Stimulated activated CD4-positive, alpha-beta T cell treated with anti-CD3 and anti-CD28 coated beads, Interleukin-15, amount 100 ng/mL, for 24 hours (primary cell): ENCODE data around the gene NDUFS3.

Experiments used
- DNase-seq: peaks from one replicate; pipeline ENCODE4 v3.0.0-alpha.2; 2020

The NDUFS3 gene

DNA sequence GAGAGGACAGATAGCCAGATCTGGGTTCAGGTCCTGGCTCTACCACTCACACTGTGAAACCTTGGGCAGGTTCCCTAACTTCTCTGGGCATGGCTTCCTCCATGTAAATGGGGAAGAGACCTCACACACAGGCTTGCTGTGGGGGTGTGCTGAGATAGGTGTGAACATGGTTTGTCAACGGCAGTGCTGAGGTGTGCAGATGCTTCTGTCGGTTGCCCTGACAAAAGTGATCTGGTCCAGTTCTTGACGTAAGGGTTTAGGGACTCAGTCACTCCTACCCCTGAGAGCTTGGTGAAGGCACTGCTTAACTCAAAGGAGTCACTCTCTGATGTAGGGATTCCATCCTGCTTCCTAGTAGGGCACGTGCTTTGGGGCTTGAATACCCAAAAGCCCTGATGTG lies 13.4 kb downstream of the NDUFS3 start:
- no peak for DNase-seq

DNA sequence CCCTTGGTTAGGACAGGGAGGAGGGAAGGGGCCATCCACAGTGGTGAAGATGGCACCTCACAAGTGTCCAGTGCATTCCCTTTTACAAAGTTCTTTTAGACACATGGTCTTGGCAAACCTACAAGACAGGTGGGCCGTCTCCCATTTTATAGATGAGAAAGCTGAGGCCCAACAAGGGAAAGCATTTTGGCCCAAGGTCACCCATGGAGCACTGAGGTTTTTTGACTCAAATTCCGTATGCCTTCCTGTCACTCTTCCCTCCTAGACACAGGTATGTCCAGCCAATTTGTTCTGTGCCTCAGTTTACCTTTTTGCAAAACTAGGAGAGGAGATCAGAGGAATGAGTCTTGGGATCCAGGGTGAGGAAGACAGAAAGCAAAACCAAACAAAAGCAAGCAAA lies 14.1 kb downstream of the NDUFS3 start:
- no peak for DNase-seq

DNA sequence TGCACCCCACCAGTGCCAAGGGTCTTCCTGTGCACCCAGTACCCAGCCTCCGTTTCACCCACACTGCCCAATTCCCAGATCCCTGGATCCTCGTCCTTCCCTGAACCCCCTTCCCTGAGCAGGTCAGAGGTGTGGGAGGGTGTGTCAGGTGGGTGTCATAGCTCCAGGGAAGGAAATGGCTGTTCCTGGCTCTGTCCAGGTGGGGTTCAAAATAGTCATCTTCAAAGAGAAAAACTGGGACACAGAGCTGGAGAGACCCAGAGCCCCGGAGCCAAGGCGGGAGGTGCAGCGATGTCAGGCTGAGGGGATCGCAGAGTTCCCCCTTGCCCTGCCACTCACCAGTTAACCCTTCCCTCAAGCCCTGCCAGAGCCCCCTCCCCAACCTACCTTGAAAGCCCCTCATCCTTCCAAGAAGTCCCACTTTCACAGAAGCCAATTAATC lies 14.6 kb downstream of the NDUFS3 start:
- DNase-seq = no peak

DNA sequence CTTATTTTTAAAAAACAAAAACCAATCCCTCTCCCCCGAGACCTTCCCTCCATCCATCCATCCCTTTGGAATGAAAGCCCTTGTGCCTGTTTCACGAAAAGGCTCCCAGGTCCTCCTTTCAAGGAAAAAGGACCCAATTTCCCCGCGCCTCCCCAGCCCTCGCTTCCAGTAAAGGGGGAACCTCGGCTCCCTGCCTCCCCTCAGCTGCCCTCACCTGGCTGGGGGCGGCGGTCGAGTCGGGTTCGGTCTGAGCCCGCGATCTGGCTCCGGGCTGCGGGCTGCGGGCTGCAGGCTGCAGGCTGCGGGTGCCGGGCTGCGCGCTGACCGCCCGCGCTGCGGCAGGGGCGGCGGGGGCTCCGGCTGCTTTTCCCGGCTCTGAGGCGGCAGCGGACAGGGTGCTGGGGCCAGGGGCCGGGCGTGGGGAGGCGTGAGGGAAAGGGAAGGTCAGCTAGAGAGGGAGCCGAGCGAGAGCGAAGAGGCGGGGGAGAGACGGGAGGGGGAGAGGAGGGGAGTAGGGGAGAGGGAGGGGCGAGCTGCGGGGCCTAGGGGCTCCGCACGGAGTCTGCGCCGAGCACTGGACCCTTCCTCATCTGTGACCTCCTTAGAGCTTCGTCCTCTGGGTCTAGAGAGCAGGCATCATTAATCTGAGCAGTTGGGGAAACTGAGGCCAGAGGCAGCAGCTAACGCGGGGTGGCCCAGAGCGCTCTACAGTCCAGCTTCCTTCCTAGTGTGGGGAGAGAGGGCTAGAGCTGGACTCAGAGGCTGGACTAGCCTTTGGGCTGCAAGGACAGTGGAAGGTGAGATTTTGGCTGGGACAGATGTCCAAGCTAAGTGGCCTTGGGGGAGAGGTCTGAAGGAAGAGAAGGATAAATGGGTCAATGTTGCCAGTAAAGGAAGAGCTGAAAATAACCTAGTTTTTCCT lies 15.3 kb downstream of the NDUFS3 start, which contains the start of gene C1QTNF4:
Gene C1QTNF4 (minus strand): TSS at position 478 of the 922 bp plus-strand sequence. CDS start 3,601 bp downstream, outside the sequence.
- DNase-seq = no peak

DNA sequence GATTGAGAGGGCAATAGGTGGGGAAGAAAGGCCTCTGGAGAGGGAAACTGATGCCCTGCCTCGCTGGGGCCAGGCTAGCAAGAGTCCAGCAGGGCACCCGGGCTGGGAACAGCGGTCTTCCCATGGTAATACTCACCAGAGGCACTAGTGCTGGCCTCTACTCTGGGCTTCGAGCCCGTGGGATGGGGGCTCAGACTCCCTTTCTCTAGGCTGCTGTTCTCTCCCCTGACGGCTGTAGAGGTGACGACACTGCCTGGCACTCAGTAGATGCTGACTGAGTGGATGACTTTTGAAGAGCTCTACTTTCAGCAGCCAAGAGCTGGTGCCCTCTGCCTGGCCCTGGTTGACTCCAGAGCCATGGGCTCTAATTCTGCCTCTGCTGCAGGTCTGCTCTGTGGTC lies 16.2 kb downstream of the NDUFS3 start:
- no peak for DNase-seq

DNA sequence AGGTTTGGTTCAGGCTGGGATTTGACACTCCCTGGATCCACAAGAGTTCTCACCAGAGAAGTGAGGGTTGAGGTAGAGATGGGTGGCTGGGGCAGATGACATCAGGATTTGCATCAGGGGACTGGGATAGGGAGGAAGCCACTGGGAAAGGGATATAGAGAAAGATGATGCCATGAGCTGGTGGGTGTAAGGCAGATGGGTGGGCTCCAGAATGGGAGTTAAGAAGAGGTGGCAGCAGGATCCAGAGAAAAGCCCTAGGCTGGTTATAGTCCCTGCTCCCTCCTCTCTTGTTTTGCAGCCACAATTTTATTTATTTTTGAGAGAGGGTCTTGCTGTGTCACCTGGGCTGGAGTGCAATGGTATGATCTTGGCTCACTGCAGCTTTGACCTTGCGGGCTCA lies 17.1 kb downstream of the NDUFS3 start:
- DNase-seq = no peak

DNA sequence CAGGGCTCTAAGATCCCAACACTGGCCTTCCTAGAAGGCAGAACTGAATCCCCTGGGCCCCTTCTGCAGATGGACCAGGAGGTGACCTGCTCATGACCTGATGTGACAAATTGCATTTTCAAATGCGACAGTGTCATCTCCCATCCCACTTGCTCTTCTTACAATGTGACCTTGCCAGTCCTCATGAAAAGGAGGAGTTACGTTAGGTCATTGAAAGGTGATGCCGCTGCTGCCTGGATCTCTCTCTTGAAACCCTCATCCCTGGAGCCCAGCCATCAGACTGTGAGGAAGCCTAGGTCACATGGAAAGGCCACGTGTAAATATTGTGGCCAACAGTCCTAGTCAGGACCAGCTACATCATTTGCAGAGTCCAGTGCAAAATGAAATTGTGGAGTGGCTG lies 21.0 kb downstream of the NDUFS3 start:
- DNase-seq = no peak

DNA sequence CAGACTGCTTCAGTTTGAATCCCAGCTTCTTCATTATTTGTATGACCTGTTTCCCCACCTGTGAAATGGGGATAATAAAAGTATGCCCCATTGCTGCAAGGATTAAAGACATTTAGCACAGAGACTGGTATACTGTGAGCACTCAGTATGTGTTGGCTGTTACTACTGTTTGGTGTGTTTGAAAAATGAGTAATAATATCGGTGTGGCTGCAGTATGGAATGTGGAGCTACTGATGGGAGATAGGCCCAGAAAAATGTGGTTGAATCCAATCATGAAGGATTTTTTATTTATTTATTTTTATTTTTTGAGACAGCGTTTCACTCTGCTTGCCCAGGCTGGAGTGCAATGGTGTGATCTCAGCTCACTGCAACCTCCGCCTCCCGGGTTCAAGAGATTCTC lies 24.4 kb downstream of the NDUFS3 start:
- DNase-seq = no peak

DNA sequence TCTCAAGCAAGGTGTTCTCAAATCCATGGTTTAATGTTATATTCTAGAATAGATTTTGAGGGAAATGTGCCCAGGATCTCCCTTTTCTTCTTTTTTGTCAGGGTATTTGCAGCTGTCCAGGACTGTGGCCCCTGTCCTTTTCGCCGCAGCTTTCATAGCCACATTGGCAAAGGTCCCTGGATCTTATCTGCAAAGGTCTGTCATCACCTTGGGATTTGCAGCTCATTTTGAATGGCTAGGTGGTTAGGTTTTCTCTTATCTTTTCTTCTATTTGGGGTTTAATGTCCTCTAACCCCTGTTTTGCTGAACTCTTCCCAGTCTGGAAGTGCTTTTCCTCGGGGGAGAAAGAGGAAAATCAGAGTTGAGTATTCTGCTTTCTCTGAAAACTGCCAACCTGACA lies 27.0 kb downstream of the NDUFS3 start:
- no peak for DNase-seq

DNA sequence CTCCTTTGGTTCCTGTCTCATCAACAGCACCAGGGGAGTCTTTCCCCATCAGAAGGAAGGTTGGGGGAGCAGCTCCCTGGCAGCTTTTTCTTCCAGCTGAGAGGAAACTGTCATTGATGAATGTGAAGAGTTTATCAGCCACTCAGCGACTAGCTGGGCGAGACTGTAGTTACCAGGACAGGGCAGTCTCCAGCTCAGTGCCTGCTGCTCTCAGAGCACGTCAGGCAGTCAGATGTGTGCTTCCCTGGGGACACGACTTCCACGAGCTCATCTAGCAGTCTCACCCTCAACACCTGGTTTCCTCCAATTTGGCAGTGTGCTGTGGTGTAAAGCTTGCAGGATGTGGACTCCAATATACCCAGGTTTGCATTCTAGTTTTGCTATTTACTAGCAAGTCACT lies 27.9 kb downstream of the NDUFS3 start:
- DNase-seq = no peak

DNA sequence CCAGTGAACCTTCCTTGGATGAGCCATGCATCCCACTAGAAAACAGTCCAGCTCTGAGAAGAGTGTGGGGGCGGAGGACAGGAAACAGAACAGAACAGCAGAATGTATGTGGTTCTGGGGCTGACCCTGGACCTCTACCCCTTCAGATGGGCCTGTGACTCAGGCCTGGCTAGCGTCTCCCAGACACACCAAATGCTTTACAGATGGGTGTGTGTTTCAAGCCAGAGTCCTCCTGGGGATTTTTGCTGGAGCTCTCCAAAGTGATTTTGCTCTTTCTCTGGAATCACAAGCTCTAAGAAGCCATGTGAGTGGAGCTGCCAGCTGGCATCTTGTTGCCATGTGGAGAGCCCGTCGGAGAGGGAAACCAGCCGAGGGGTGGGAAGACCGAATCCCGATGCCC lies 28.5 kb downstream of the NDUFS3 start:
- no peak for DNase-seq

DNA sequence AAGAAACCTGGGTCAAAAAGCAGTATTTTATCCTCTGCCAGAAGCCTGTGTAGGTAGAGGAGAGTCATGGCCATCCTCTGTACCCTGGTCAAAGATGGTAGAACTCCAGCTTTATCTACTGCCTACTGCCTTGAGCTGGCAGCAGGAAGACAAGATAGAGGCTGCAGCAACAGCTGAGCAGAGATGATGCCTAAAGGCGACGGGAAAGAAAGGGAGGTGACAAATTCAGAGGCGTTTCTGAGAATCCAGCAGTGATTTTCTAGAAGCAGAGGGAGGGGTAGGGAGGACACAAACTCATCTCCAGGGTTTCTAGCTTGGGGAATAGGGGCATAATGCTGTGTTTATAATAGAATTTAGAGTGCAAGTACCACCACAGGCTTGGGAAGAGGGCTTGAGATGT lies 30.8 kb downstream of the NDUFS3 start:
- DNase-seq = no peak

DNA sequence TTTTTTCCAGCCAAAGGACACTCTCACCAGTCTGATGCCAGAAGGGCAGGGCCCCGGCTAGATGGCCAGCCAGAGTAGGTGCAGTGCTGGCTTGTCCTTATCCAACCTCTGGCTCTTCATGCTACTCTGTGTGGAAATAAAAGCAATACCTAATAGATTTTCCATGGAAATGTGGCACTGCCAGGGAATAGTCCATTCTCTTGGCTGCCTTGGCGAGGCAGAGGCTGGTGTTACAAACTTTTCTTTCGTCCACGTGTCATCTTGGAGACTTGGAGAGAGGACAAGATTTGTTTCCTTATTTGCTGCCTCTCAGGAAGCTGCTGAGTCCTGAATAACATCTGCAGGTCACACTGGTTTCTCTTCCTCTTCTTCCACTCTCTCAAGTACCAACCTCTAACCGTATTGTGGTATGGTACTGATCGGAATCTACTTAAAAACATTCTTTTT lies 32.5 kb downstream of the NDUFS3 start:
- no peak for DNase-seq

DNA sequence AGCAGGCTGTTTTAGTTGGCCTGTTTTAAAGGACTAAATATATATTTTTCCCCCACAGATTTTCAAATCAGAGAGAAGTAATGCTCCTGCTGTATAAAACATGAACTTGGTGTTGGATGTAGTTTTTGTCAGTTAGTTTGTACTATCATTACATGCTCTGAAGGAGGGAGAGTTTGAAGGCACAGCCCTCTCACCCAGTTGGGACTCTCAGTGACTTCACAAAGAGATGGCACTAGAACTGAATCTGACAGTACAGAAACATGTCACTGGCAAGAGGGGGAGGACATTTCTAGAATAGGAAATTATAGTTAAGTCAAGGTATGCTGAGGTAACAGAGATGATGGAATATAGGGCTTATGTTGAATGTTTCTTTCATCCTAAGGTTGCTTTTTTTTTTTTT lies 36.4 kb downstream of the NDUFS3 start:
- DNase-seq = no peak

DNA sequence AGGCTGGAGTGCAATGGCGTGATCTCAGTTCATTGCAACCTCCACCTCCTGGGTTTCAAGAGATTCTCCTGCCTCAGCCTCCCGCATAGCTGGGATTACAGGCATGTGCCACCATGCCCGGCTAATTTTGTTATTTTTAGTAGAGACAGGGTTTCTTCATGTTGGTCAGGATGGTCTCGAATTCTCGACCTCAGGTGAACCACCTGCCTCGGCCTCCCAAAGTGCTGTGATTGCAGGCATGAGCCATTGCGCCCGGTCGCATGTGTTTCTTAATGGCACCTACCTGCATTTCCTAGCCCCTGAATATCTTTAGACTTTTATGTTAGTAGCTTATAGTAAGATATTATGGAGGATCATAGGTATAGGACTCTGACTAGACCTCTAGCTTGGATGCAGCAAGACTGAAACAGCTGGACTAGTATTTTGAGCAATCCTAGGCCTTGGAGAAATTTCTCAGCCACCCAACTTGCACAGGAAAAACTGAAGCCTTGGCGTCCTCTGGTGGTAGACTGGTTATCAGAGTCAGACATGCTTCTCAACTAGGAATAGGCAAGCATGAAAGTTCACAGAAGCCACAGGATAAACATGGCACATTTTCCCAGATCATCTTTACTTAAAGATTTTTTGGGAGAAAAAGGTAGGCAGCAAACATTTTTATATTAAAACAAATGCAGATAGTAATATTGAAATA lies 38.0 kb downstream of the NDUFS3 start:
- DNase-seq = peak; percentile 19

DNA sequence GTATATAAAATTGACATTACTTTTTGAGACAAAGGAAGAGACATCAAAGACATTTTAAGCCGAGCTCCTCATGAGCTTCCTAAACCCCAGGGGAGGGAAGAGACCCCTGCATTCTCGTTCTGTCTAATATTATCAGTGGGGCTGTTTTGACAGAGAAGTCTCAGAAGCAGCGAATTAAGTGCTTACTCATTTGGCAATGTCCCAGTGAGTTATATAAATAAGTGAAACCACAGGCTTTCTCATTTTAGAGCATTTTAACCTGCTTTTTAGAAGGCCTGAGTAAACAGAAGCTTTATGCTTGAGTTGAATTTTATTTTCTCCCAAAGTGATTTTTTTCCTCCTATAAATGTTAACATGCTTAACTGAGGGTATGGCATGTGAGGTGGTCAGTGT lies 38.5 kb downstream of the NDUFS3 start:
- DNase-seq = no peak

DNA sequence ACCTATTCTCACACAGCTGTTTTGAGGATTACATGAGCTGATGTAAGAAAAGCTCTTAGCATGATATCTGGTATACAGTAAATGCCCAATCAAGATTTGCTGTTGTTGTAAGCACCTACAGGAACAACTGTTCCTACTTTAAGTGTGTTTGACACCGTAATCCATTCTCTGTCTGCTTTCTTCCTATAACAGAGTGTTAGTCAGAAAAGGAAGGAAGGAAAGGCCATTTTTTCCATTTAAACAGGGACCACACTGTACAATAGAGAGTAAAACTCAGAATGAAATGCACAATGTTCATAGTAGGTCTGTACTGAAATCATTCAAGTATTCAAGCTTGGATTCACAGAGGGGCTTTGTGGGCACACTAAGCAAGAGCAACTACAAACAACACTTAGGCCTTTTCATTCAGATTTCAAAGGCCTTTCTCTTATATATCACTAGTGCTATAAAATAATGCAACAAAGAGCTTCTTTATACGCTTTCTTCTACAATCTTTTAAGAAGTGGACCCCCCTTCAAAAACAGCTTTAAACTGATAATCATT lies 42.0 kb downstream of the NDUFS3 start:
- DNase-seq = no peak

DNA sequence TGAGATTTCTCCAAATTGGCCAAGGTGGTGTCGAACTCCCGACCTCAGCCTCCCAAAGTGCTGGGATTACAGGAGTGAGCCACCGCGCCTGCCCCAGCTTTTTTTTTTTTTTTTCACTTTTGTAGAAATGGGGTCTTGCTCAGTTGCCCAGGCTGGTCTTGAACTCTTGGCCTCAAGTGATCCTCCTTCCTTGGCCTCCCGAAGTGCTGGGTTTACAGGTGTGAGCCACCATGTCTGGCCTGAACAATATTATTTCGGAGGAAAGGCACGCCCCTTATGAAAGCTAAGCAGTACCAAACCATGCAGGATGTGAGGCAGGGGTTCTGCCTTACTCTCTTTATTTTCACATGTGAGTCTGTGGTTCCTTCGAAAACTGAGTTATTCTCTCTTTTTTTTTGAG lies 47.4 kb downstream of the NDUFS3 start:
- no peak for DNase-seq

DNA sequence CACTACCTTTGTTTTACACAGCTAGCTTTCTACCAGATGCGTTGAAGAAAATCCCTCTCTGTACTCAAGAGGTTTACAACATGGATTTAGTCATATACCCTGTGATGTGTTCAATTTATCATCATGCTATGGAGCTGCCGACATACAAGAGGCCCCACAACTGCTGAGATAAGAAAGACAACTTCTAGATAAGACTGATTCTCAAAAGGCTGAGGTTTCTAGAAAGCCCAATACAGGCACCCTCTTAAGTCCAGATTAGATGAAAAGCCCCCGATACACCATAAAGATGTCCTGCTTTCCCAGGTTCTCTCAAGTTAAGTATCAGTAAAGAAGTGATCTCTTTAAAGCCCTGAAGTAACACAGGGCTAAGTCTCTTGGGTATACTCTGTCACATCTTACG lies 49.2 kb downstream of the NDUFS3 start:
- DNase-seq = no peak

DNA sequence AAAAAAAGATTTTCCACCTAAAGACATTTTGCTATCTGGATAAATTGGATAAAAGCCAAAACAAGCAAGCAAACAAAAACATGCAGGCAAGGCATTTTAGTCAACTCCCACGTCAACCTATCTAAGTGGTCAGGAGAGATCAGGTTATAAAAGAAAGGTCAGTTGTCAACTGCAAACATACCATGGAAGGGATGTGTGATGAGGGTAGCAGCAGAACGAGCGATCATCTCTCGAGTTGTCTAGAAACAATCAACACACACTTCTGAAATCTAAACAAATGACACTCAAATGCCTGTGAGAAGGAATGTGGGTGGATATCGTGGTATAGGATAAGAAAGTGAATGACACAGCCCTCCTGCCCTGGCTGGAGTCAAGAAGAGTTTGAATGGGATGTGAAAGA lies 52.6 kb downstream of the NDUFS3 start:
- no peak for DNase-seq
